CD4-positive, alpha-beta T cell treated with Interferon alpha-2 for 1 hour (primary cell): ENCODE measurements around the gene PARM1.

Source experiments
- DNase-seq, 2 donors: peaks; one replicate each; pipeline ENCODE4 v3.0.0-alpha.2; 2020 to 2022

PARM1 gene

GRCh38 chr4:75036046-75036830 lies 103.3 kb downstream of the PARM1 start:
- peak in 1 of 2 donors; percentile 6 for DNase-seq

GRCh38 chr4:75037252-75037651 lies 104.3 kb downstream of the PARM1 start:
- DNase-seq = no peak

- no peak for DNase-seq
Measured at GRCh38 chr4:75038376-75038775, 105.5 kb downstream of the PARM1 start.

DNA sequence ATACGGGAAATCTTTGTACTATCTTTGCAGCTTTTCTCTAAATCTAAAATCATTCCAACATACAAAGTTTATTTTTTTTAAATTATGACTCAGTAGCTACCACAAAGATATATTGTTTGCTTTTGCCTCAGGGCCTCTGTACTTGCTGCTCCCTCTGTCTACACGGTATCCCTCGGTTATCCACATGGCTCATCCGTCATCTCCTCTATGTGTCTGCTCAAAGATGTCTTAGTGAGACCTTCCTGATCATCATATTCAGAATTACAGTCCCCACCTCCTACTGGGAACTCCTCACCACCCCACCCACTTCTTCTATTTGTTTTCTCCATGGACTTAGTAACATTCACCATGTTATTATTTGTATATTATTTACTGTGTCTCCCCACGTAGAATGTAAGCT lies 107.8 kb downstream of the PARM1 start:
- DNase-seq = no peak

- DNase-seq = no peak
Measured at GRCh38 chr4:75042601-75043208, 109.8 kb downstream of the PARM1 start.

GRCh38 chr4:75046226-75046625 lies 113.3 kb downstream of the PARM1 start:
- DNase-seq = no peak

- DNase-seq = no peak
Measured at GRCh38 chr4:75046641-75047040, 113.7 kb downstream of the PARM1 start.

DNA sequence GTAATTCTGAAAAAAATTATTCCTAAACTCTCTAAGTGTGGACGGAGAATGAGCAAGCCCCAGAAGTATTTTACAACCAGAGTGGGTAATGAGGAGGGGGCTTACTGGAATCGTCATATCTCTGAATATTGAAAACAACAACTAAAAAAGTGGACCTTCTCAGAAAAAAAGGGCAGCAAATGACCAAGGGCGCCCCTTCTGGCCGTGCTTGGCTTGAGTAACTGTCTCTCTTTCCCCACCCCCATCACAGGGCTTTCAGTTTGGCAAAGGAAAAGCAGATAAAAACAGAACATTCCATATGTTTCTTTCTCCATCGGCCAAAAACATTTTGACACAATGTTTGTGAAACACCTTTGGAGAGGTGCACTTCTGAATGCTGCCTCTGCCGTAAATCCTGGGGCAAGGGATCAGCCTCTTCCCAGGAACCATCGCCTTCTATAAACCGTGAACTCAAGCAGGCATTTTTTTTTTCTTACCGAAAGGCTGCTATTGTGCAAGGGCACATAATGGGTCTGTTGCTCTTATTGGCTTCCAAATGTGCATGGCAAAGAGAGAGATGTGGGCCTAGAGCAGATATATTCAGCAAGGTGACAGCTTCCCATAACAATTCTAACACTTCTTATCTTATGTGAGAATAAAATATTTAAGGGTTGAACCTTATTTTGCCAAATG lies 115.4 kb downstream of the PARM1 start:
- DNase-seq = no peak

DNA sequence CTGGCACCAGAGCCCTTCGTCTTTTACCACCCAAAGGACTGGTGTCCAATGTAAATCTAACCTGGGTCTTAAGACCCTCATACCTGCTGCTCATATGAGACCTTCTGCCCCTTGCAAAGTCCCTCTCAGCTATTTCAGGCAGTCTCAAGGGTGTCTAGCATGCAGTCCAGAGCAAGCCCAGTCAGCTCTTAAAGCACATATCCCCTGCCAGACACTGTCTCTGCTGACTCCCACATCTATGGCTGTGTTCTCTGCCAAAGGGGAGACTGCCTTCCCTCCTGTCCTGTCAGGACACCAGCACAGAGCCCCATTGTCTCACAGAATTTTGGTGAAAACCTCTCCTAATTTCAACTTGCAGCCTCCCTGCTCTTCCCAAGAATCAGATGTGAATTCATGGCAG lies 118.5 kb downstream of the PARM1 start:
- no peak for DNase-seq

GRCh38 chr4:75053352-75053751 lies 120.4 kb downstream of the PARM1 start:
- DNase-seq = no peak

DNA sequence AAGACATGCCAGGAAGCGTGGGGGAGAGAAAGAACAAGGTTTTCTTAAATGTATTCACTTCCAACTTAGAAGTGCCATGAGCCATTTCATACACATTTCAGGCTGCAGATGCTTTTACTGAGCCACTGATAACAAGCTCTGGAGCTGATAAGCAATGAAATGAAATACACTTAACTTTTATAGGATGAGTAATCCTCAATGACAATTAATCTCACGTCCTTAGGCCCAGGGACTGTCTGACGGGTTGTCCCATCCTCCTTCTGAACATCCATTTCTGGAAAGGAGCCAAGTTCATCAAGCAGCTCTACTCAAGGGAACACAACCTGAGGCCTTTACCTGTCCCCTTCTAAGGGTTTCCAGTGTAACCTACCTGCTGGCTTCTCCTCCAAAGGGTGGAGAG lies 121.2 kb downstream of the PARM1 start:
- no peak for DNase-seq

GRCh38 chr4:75056277-75056676 lies 123.4 kb downstream of the PARM1 start:
- no peak for DNase-seq

DNA sequence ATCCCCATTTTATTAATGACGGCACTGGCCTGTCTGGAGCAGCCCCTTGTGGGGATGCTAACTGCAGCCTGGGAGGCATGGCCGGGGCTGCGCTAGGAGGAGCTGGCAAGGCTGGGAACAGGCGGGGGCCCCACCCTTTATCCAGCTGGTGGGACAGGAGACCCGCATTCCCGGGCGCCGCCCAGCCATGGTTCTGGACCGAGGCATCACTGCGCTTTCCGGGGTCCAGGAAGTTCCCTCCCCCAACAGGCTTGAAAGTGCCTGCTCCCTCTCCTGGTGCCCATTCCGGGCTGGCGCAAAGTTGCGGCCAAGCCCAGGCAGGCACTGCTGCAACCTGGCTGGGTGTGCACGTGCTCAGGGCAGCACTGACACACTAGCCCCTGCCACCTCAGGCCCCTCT lies 124.5 kb downstream of the PARM1 start:
- no peak for DNase-seq

GRCh38 chr4:75058486-75058885 lies 125.6 kb downstream of the PARM1 start:
- no peak for DNase-seq

GRCh38 chr4:75063433-75063832 lies 130.5 kb downstream of the PARM1 start:
- no peak for DNase-seq

DNA sequence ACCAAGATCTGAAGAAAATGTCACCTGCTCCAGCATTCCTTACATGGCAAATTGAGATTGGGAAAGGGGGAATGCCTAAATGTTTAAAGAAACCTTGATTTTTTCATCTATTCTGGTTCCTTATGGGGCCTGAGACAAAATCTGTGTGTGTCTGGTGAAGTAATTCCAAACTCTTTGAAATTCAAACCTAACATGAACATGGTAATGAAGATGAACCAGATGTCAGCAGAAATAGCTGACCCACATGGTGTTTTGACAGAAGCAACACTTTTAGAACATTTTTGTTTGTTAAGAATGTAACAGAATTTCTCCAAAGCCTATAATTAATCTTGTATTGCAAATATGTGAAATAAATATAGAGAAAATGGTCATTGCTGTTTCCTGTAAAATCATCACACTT lies 133.0 kb downstream of the PARM1 start:
- no peak for DNase-seq

- DNase-seq = no peak
Measured at GRCh38 chr4:75069493-75070074, 136.7 kb downstream of the PARM1 start.

GRCh38 chr4:75071317-75071716 lies 138.4 kb downstream of the PARM1 start:
- DNase-seq = no peak

GRCh38 chr4:75080888-75081287 lies 148.0 kb downstream of the PARM1 start:
- DNase-seq = no peak

- DNase-seq = no peak
Measured at GRCh38 chr4:75081561-75081960, 148.6 kb downstream of the PARM1 start.

GRCh38 chr4:75087416-75087815 lies 154.5 kb downstream of the PARM1 start:
- no peak for DNase-seq

DNA sequence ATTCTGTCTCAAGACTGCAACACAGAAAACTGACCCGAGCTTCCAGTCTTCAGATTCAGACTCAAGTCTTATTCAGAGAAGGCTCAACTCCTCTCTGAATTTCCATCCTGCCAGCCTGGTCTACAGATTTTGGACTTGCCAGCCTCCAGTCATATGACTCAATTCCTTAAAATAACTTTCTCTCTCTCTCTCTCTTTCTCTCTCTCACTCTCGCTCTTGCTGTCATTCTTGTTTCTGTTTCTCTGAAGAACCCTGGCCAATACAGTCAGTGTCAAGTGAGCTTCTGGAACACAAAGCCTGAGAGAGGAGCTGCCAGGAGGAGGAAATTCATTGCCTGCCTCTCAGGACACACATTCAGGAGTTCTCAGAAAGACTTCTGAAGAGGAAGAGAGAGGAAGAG lies 154.9 kb downstream of the PARM1 start:
- DNase-seq = no peak

- DNase-seq = no peak
Measured at GRCh38 chr4:75089206-75089605, 156.3 kb downstream of the PARM1 start.

- peak in 1 of 2 donors; percentile 32 for DNase-seq
Measured at GRCh38 chr4:75099321-75099720, 166.4 kb downstream of the PARM1 start.
